GM12878 (cell line): ENCODE results near the gene GHRH.

Experiments used
- CTCF ChIP-seq, 3 experiments: IDR thresholded peaks in 2 of 3; conservative IDR thresholded peaks in 1 of 3; 2 replicates each; pipeline ENCODE4 v1.5.1; 2011; ENCODE audit warnings: low read depth in 3 of 3, low read length in 3 of 3, mild to moderate bottlenecking in 3 of 3, control low read depth in 2 of 3, moderate library complexity in 2 of 3, inconsistent platforms in 1 of 3, mixed read lengths in 1 of 3; ENCODE audit not compliant: control insufficient read depth in 2 of 3, insufficient read depth in 1 of 3; ENCODE audit errors: extremely low read depth in 1 of 3
- FOXM1 ChIP-seq: IDR thresholded peaks from 2 replicates; pipeline ENCODE4 v1.6.1; 2012; ENCODE audit warnings: low read depth, mild to moderate bottlenecking, inconsistent platforms, low read length, moderate library complexity
- POLR2A ChIP-seq: IDR thresholded peaks from 2 replicates; pipeline ENCODE4 v1.6.1; 2011; ENCODE audit warnings: low read depth, mild to moderate bottlenecking, low read length
- TF ChIP-seq, protein P1 (sequence below): fragments of 450-650 bp; IDR thresholded peaks from 2 replicates; pipeline ENCODE4 v1.6.1; 2018; ENCODE audit warnings: borderline replicate concordance, mild to moderate bottlenecking; ENCODE audit not compliant: partially characterized antibody

DNA sequence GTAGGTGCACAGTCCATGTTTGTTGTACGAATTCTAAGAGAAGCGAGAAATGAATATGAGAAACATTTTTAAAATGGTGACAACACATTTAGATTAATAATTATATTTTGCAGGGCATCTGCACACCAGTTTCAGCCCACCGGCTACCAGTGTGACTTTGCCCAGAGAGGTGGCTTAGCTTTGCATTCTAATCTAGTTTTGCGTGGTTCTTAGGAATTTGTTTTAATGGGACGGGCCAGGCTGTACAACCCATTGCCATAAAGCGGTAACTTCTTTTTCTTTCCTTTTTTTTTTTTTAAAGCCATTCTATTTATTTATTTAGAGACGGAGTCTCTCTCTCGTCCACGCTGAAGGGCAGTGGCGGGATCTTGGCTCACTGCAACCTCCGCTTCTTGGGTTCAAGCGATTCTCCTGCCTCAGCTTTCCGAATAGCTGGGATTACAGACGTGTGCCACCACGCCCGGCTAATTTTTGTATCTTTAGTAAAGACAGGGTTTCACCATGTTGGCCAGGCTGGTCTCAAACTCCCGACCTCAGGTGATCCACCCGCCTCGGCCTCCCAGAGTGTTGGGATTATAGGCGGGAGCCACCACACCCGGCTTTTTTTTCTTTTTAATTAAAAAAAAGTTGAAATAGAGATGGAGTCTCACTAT is 28.7 kb upstream of the GHRH start:
- TF ChIP-seq, protein P1, sequence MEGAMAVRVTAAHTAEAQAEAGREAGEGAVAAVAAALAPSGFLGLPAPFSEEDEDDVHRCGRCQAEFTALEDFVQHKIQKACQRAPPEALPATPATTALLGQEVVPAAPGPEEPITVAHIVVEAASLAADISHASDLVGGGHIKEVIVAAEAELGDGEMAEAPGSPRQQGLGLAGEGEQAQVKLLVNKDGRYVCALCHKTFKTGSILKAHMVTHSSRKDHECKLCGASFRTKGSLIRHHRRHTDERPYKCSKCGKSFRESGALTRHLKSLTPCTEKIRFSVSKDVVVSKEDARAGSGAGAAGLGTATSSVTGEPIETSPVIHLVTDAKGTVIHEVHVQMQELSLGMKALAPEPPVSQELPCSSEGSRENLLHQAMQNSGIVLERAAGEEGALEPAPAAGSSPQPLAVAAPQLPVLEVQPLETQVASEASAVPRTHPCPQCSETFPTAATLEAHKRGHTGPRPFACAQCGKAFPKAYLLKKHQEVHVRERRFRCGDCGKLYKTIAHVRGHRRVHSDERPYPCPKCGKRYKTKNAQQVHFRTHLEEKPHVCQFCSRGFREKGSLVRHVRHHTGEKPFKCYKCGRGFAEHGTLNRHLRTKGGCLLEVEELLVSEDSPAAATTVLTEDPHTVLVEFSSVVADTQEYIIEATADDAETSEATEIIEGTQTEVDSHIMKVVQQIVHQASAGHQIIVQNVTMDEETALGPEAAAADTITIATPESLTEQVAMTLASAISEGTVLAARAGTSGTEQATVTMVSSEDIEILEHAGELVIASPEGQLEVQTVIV, result no peak
- TF ChIP-seq CTCF (IDR thresholded peaks at IDR 0.05 in 2 of 3, conservative IDR thresholded peaks at IDR 0.05 in 1 of 3; ENCODE audit: control insufficient read depth in 2 of 3, extremely low read depth in 1 of 3, insufficient read depth in 1 of 3, low read depth in 3 of 3, low read length in 3 of 3) (no peak), POLR2A (no peak), FOXM1 (no peak)
